ENCODE measurements around the gene SEMA4D.

SEMA4D gene

DNA sequence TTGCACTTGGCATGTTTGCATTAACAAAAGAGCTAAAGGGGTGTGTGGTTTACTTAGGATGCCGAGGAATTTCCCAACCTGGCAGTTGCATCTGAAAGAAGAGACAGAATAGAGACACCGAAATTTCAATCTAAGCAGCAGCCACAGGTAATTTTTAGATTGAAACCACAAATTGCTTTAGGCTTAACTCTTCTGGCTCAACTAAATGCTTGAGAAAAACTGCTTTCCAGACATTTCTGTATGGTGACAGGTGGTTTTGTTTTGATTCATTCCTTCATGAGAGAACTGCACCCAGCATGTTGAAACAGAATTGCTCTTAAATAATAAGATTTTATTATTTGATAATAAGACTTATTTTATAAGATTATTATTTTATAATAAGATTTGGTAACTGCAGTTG is 158.1 kb downstream of the SEMA4D start:
- CTCF ChIA-PET = no interaction called here
- POLR2A ChIA-PET (ENCODE audit: low non-redundant PET) = no interaction called here
- no peak for DNase-seq (ENCODE audit: low spot score)
- no peak overlapping the region for H3K27ac ChIP-seq
- TF ChIP-seq, protein P1, sequence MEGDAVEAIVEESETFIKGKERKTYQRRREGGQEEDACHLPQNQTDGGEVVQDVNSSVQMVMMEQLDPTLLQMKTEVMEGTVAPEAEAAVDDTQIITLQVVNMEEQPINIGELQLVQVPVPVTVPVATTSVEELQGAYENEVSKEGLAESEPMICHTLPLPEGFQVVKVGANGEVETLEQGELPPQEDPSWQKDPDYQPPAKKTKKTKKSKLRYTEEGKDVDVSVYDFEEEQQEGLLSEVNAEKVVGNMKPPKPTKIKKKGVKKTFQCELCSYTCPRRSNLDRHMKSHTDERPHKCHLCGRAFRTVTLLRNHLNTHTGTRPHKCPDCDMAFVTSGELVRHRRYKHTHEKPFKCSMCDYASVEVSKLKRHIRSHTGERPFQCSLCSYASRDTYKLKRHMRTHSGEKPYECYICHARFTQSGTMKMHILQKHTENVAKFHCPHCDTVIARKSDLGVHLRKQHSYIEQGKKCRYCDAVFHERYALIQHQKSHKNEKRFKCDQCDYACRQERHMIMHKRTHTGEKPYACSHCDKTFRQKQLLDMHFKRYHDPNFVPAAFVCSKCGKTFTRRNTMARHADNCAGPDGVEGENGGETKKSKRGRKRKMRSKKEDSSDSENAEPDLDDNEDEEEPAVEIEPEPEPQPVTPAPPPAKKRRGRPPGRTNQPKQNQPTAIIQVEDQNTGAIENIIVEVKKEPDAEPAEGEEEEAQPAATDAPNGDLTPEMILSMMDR (conservative IDR thresholded peaks at IDR 0.05; ENCODE audit: low read depth) = no peak

DNA sequence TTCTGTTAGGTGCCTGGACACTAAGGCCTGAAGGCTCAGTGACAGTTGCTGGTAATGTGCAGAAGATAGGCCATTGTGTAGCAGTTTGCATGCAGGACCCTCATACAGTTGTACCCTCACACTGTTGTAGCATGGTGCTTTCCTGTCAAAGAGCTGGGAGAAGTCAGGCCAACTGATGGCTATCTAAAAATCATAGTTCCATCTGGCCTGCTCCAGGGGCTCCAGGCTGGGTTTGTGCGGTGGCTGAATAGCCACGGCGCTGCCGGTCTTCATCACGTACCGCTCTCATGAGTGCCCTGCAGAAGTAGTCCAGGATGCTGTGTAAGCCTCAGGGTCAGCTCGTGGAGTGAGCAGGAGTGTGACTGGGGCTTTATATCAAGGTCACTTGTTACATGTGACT is 167.4 kb downstream of the SEMA4D start:
- H3K27ac ChIP-seq = no peak overlapping the region
- CTCF ChIA-PET = no interaction called here
- TF ChIP-seq, protein P1 (conservative IDR thresholded peaks at IDR 0.05; ENCODE audit: low read depth) = no peak
- POLR2A ChIA-PET (ENCODE audit: low non-redundant PET) = no interaction called here
- no peak for DNase-seq (ENCODE audit: low spot score)

DNA sequence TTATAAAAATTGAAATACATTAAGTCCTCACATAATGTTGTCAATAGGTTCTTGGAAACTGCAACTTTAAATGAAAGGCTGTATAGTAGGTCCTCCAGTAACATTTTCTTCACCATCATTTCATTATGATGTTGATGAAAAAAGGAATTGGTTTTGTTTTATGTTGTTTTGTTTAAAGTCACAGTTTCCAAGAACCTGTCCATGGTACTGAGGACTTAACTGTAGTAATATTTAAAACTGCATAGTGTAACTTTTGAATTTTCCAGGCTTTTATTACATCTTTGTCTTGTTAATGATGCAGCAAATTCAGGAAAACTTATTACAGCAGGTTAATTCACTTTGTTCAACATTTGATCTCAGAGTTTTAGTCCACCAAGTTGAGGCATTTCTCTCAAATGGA is 168.0 kb downstream of the SEMA4D start:
- TF ChIP-seq, protein P1 (conservative IDR thresholded peaks at IDR 0.05; ENCODE audit: low read depth) = no peak
- no peak for DNase-seq (ENCODE audit: low spot score)
- ChIA-PET CTCF (no interaction called here), POLR2A (ENCODE audit: low non-redundant PET) (no interaction called here)
- no peak overlapping the region for H3K27ac ChIP-seq

DNA sequence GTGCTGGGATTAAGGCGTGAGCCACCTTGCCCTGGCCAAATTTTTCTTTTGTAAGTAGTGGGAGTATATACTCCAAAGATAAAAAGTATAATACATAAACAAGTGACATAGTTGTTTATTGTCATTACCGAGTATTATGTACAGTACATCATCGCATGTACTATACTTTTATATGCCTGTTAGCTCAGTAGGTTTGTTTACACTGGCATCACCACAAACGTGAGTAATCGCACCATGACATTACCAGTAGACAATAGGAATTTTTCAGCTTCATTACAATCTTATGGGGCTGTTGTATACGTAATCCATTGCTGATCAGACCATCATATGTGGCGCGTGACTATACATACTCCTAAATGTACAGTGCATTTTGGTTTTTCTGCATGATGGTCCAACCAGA is 169.8 kb downstream of the SEMA4D start:
- ChIA-PET POLR2A (ENCODE audit: low non-redundant PET) (no interaction called here), CTCF (interaction anchor here (1.0 kb wide), 1 partner anchor 266 kb away, joined by 4 read pairs; no protein-coding TSS in a partner anchor)
- TF ChIP-seq, protein P1 (conservative IDR thresholded peaks at IDR 0.05; ENCODE audit: low read depth) = no peak
- DNase-seq (ENCODE audit: low spot score) = no peak
- H3K27ac ChIP-seq = no peak overlapping the region

- ChIA-PET CTCF (interaction anchor here (1.4 kb wide), 1 partner anchor 224 kb away, joined by 3 read pairs; no protein-coding TSS in a partner anchor), POLR2A (ENCODE audit: low non-redundant PET) (no interaction called here)
- no peak for DNase-seq (ENCODE audit: low spot score)
- TF ChIP-seq, protein P1 (conservative IDR thresholded peaks at IDR 0.05; ENCODE audit: low read depth) = no peak
- H3K27ac ChIP-seq = no peak overlapping the region
Observed at GRCh38 chr9:89325733-89326132, 172.2 kb downstream of the SEMA4D start.

GRCh38 chr9:89323390-89323789 is 174.5 kb downstream of the SEMA4D start:
- no peak overlapping the region for H3K27ac ChIP-seq
- DNase-seq (ENCODE audit: low spot score) = no peak
- ChIA-PET CTCF (no interaction called here), POLR2A (ENCODE audit: low non-redundant PET) (no interaction called here)
- TF ChIP-seq, protein P1 (conservative IDR thresholded peaks at IDR 0.05; ENCODE audit: low read depth) = no peak
